ENCODE measurements around the gene ZNF774.

GRCh38 chr15:90394074-90394473 lies 42.0 kb downstream of the ZNF774 start:
- no peak for TF ChIP-seq GABPA (IDR thresholded peaks at IDR 0.05; ENCODE audit: borderline replicate concordance, insufficient read depth, low read length)
- TF ChIP-seq POLR2A (IDR thresholded peaks at IDR 0.05; ENCODE audit: control extremely low read depth in 1 of 2, low read depth in 2 of 2, low read length in 2 of 2) = no peak
- no peak for TF ChIP-seq CTCF (IDR thresholded peaks at IDR 0.05; ENCODE audit: control extremely low read depth in 1 of 3, insufficient read depth in 1 of 3, low read depth in 1 of 3, low read length in 3 of 3)

Data from H1 (cell line).